OCI-LY3 (cell line): ENCODE results near the gene IKBIP.

Source experiments
- CTCF ChIP-seq: fragments of 200-600, 300-600 bp; sonication (generic); IDR thresholded peaks from 2 replicates; pipeline ENCODE4 v1.5.1; 2014; ENCODE audit warnings: antibody characterized with exemption, low read length, low read depth
- EZH2phosphoT487 ChIP-seq: fragments of 200-600 bp; shearing (Covaris generic); IDR thresholded peaks from 2 replicates; pipeline ENCODE4 v1.6.1; 2018; ENCODE audit warnings: antibody characterized with exemption, mixed run types, low read depth

DNA sequence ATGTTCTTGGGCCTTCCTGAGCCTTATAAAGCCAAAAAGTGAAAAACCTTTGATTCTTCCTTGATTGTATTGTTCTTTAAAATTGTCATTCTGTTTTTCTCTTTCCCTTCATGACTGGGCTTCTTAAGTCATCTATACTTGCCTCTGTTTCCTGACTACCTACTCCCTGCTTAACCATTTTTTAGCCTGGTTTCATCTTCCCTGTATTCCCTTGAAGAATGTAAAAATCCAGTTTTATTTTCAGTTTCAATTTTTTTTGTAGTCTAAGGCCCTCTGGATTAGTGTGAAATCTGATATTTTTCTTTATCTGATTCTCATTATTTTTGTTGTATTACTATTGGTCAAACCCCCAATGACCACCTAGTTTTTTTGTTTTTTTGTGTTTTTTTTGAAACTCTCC, 46.8 kb upstream of the IKBIP start:
- no peak for TF ChIP-seq CTCF
- no peak for TF ChIP-seq EZH2phosphoT487
